Right atrium auricular region (tissue), 2 donors: Measurements from ENCODE around the gene YAF2. TPM values are rescaled to one million over a fixed set of nuclear protein-coding genes. Genes with fewer than 3 reads are reported as not detected.

Source experiments
- DNase-seq: peaks from one replicate; pipeline ENCODE4 v3.0.0-alpha.2; 2019; ENCODE audit warnings: low spot score
- H3K27ac ChIP-seq, 2 donors: fragments of 200-600 bp; sonication (generic); 1 replicate in 1 of 2; 2 replicates in 1 of 2; pipeline ENCODE4 v1.5.1; 2016 to 2019
- H3K27me3 ChIP-seq, 2 donors: fragments of 200-600 bp; sonication (generic); one replicate each; pipeline versions ENCODE4 v1.5.1 to v1.6.0; 2017 to 2019
- H3K36me3 ChIP-seq: fragments of 200-600 bp; sonication (generic); one replicate; pipeline ENCODE4 v1.5.1; 2016
- H3K4me1 ChIP-seq, 2 donors: fragments of 200-600 bp; sonication (generic); one replicate each; pipeline versions ENCODE4 v1.5.1 to v1.6.0; 2017 to 2019
- H3K4me3 ChIP-seq, 2 donors: fragments of 200-600 bp; sonication (generic); 1 replicate in 1 of 2; 2 replicates in 1 of 2; pipeline ENCODE4 v1.5.1; 2017 to 2019; ENCODE audit warnings: mild to moderate bottlenecking in 1 of 2, moderate library complexity in 1 of 2
- H3K9me3 ChIP-seq, 2 donors: fragments of 200-600 bp; sonication (generic); one replicate each; pipeline ENCODE4 v1.5.1; 2019
- total RNA-seq, 2 donors: library from RNA; depleted of rRNA; stranded (reverse); fragments of >200 nt; gene quantifications; one replicate each; pipeline ENCODE4 v1.1.0, GENCODE V29; 2016
- TF ChIP-seq, protein P1 (sequence below), 2 donors: fragments of 200-600 bp; sonication (generic); IDR thresholded peaks; one replicate each; pipeline ENCODE4 v1.5.1; 2019; ENCODE audit warnings: antibody characterized with exemption in 2 of 2

Gene YAF2
- total RNA-seq, 2 donors from 2014 or later: 54.3 to 63.2 TPM

DNA sequence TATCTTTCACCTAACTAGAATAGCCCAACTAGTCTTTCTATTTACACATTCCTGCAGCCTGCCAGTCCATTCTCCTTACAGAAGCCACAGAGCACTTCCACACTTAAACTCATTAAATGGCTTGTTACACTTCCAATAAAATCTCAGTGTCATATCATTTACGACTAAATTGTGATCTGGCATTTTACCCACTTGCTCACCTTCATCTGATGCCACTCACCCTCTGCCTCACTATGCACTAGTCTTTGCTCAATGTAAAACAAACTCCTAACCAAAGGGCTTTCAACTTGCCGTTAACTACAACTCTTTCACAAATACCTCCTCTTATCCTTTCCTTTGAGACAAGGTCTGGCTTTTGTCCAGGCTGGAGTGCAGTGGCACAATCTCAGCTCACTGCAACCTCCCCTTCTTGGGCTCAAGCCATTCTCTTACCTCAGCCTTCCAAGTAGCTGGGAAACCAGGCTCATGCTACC lies 24.1 kb downstream of the YAF2 start:
- Histone ChIP-seq H3K27me3 (no peaks in the 10 kb centered on the region), H3K4me3 (no peak overlapping the region), H3K9me3 (no peaks in the 10 kb centered on the region), H3K4me1 (peaks cover 0 to 19% of the 10 kb centered on the region in 2 donors), H3K36me3 (peaks cover 11% of the 10 kb centered on the region), H3K27ac (peak overlapping the region in 1 of 2 donors; percentile 7)
- TF ChIP-seq, protein P1, sequence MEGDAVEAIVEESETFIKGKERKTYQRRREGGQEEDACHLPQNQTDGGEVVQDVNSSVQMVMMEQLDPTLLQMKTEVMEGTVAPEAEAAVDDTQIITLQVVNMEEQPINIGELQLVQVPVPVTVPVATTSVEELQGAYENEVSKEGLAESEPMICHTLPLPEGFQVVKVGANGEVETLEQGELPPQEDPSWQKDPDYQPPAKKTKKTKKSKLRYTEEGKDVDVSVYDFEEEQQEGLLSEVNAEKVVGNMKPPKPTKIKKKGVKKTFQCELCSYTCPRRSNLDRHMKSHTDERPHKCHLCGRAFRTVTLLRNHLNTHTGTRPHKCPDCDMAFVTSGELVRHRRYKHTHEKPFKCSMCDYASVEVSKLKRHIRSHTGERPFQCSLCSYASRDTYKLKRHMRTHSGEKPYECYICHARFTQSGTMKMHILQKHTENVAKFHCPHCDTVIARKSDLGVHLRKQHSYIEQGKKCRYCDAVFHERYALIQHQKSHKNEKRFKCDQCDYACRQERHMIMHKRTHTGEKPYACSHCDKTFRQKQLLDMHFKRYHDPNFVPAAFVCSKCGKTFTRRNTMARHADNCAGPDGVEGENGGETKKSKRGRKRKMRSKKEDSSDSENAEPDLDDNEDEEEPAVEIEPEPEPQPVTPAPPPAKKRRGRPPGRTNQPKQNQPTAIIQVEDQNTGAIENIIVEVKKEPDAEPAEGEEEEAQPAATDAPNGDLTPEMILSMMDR (IDR thresholded peaks at IDR 0.05): no peak
- peak; percentile 78 for DNase-seq

DNA sequence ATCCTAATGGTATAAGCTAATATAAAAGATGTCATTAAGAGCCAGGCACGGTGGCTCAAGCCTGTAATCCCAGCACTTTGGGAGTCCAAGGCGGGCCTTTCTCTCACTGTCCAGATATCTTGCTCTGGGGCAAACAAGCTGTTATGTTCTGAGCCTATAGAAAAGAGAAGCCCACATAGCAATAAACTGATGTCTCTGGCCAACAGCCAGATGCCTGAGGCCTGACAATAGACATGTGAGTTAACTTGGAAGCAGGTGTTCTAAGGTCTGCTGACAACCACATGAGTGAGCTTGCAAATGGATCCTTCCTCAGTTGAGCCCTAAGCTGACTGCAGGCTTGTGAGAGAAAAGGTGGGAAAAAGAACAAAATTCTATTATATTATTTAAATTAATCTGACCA lies 25.0 kb downstream of the YAF2 start:
- Histone ChIP-seq H3K36me3 (peaks cover 11% of the 10 kb centered on the region), H3K27ac (peak overlapping the region in 1 of 2 donors; percentile 1), H3K4me3 (no peak overlapping the region), H3K4me1 (peaks cover 0 to 16% of the 10 kb centered on the region in 2 donors), H3K9me3 (no peaks in the 10 kb centered on the region), H3K27me3 (no peaks in the 10 kb centered on the region)
- TF ChIP-seq, protein P1 (IDR thresholded peaks at IDR 0.05): no peak
- DNase-seq: no peak

DNA sequence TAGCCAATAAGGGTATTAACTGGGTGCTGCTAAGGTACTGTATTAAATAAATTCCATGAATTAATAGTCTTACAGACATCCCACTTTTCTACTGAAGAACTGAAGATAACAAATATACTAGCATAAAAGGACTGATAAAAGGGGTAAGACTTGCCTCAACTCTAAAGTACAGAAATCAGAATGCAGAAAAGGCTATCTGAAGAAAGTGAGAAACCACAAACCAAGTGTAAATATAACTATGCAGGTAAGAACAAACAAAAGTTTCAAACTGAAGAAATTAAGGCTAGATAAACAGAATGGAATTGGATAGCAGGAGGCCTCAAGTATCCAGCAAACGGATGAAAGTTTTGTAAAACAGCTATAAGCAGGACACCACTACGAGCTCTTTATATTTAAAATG lies 29.5 kb downstream of the YAF2 start:
- Histone ChIP-seq H3K4me3 (no peak overlapping the region), H3K9me3 (no peaks in the 10 kb centered on the region), H3K27me3 (no peaks in the 10 kb centered on the region), H3K27ac (no peak overlapping the region), H3K36me3 (peaks cover 11% of the 10 kb centered on the region), H3K4me1 (peaks cover 0 to 10% of the 10 kb centered on the region in 2 donors)
- no peak for DNase-seq
- TF ChIP-seq, protein P1 (IDR thresholded peaks at IDR 0.05): no peak

DNA sequence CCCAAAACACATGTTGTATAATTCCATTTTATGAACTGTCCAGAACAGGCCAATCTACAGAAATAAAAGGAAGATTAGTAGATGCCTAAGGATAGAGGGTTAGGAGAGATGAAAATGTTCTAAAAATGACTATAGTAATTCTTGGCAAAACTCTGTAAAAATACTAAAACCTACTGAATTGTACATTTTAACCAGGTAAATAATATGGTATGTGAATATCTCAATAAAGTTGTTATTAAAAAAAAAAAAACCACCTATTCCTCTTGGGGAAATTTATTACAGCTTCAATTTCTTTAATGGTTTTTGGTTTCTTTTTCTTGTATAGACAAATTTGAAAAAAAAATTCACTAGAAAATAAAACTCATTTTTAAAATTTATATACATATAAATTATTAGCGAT lies 33.2 kb downstream of the YAF2 start:
- H3K27ac ChIP-seq: no peak overlapping the region
- H3K9me3 ChIP-seq: no peaks in the 10 kb centered on the region
- H3K27me3 ChIP-seq: no peaks in the 10 kb centered on the region
- TF ChIP-seq, protein P1 (IDR thresholded peaks at IDR 0.05): no peak
- DNase-seq: no peak
- H3K36me3 ChIP-seq: peaks cover 3% of the 10 kb centered on the region
- H3K4me3 ChIP-seq: no peak overlapping the region
- H3K4me1 ChIP-seq: peaks cover 0 to 11% of the 10 kb centered on the region in 2 donors

DNA sequence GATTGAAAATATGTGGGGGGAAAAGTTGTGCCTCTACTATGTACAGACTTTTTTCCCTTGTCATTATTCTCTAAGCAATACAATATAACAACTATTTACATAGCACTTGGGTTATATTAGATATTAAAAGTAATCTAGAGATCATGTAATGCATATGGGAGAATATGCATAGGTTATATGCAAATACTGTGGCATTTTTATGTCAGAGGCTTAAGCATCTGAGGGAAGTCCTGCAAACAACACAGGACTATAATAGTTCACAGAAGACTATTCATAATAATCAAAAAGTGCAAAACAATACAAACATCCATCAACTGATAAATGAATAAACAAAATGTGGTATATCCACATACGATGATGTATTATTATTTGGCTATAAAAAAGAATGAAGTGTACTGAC lies 33.7 kb downstream of the YAF2 start:
- Histone ChIP-seq H3K9me3 (no peaks in the 10 kb centered on the region), H3K27ac (no peak overlapping the region), H3K27me3 (no peaks in the 10 kb centered on the region), H3K4me1 (peaks cover 0 to 15% of the 10 kb centered on the region in 2 donors), H3K36me3 (no peaks in the 10 kb centered on the region), H3K4me3 (no peak overlapping the region)
- DNase-seq: no peak
- TF ChIP-seq, protein P1 (IDR thresholded peaks at IDR 0.05): no peak

DNA sequence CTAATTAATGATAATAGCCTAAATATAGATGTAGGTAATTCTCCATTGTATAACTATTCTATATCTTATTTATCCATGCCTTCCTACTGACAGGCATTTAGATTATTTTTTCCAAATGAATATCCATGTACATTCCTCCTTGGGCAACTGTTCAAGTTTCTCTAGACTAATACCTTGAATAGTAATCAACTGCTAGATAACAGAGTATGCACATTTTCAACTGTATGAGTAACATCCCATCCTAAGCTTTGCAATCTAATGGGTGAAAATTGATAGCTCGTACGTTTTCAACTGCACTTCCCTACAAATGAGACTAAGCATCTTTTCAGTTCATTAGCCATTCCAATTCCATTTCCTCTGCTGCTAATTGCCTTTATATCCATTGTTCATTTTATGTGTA lies 37.0 kb downstream of the YAF2 start:
- H3K36me3 ChIP-seq: peaks cover 8% of the 10 kb centered on the region
- H3K4me3 ChIP-seq: no peak overlapping the region
- peaks cover 0 to 24% of the 10 kb centered on the region in 2 donors for H3K4me1 ChIP-seq
- no peaks in the 10 kb centered on the region for H3K27me3 ChIP-seq
- TF ChIP-seq, protein P1 (IDR thresholded peaks at IDR 0.05): no peak
- H3K9me3 ChIP-seq: no peaks in the 10 kb centered on the region
- DNase-seq: no peak
- no peak overlapping the region for H3K27ac ChIP-seq
